GM13977 (cell line): Measurements from ENCODE around the gene SETBP1.
A peak's percentile ranks its signal among the peaks of the same experiment; 100 is the strongest.

ENCODE experiments used
- DNase-seq: peaks from one replicate; pipeline ENCODE4 v3.0.0; 2012; ENCODE audit warnings: low spot score
- CTCF ChIP-seq: IDR thresholded peaks from 2 replicates; pipeline ENCODE4 v1.5.1; 2012; ENCODE audit warnings: mild to moderate bottlenecking, control low read depth; ENCODE audit not compliant: insufficient read depth; ENCODE audit errors: extremely low read depth, missing control alignments
- in situ Hi-C: fragments of 300-500 bp; cut with MboI; formaldehyde crosslinking; loops from one replicate; pipeline ENCODE4 v1.12.0; 2022; ENCODE audit warnings: low sequenced_read_pairs, low pct_unique_long_range_greater_than_20kb, mixed read lengths, inconsistent platforms; ENCODE audit not compliant: unreplicated experiment

Gene SETBP1

GRCh38 chr18:44682871-44683221, 2.2 kb downstream of the SETBP1 start:
- peak; percentile 17 for DNase-seq
- in situ Hi-C loops = no loop called here
- no peak for TF ChIP-seq CTCF

- in situ Hi-C loops = no loop called here
- DNase-seq = no peak
- TF ChIP-seq CTCF = no peak
Observed at GRCh38 chr18:44683556-44683955, 2.9 kb downstream of the SETBP1 start.

GRCh38 chr18:44685296-44685695, 4.6 kb downstream of the SETBP1 start:
- no peak for TF ChIP-seq CTCF
- no peak for DNase-seq
- in situ Hi-C loops = no loop called here

- DNase-seq = no peak
- no peak for TF ChIP-seq CTCF
- in situ Hi-C loops = no loop called here
Observed at GRCh38 chr18:44686156-44686555, 5.5 kb downstream of the SETBP1 start.

- in situ Hi-C loops = no loop called here
- no peak for TF ChIP-seq CTCF
- DNase-seq = no peak
Observed at GRCh38 chr18:44687421-44687820, 6.7 kb downstream of the SETBP1 start.

- in situ Hi-C loops = no loop called here
- TF ChIP-seq CTCF = no peak
- DNase-seq = no peak
Observed at GRCh38 chr18:44689736-44690135, 9.0 kb downstream of the SETBP1 start.
